Suprapubic skin (tissue), 4 donors: Measurements from ENCODE around the gene REEP3. TPM values are rescaled to one million over a fixed set of nuclear protein-coding genes. Genes with fewer than 3 reads are reported as not detected.
"Not testable (repeated sequence)": the region's sequence is repeated elsewhere in the genome, so short reads cannot be mapped to it uniquely, and the experiment has no call there.

Experiments
- DNase-seq, 2 donors: peaks; one replicate each; pipeline ENCODE4 v3.0.0-alpha.2; 2019; ENCODE audit warnings: low spot score in 2 of 2
- H3K27ac ChIP-seq: fragments of 200-600 bp; sonication (generic); one replicate; pipeline ENCODE4 v1.5.1; 2019
- H3K27me3 ChIP-seq: fragments of 200-600 bp; sonication (generic); one replicate; pipeline ENCODE4 v1.5.1; 2019
- H3K36me3 ChIP-seq: fragments of 200-600 bp; sonication (generic); one replicate; pipeline ENCODE4 v1.5.1; 2019
- H3K4me1 ChIP-seq: fragments of 200-600 bp; sonication (generic); one replicate; pipeline ENCODE4 v1.5.1; 2019
- H3K4me3 ChIP-seq: fragments of 200-600 bp; sonication (generic); one replicate; pipeline ENCODE4 v1.5.1; 2019; ENCODE audit warnings: mild to moderate bottlenecking
- H3K9me3 ChIP-seq: fragments of 200-600 bp; sonication (generic); one replicate; pipeline ENCODE4 v1.5.1; 2019
- EP300 ChIP-seq: sonication (generic); formaldehyde crosslinking; IDR thresholded peaks from one replicate; pipeline ENCODE4 v1.6.1; 2017; ENCODE audit warnings: antibody characterized with exemption
- POLR2A ChIP-seq, 2 donors: fragments of 450-650 bp; IDR thresholded peaks; one replicate each; pipeline ENCODE4 v1.6.1; 2017; ENCODE audit warnings: antibody characterized with exemption in 2 of 2, mild to moderate bottlenecking in 2 of 2, moderate library complexity in 2 of 2
- POLR2AphosphoS5 ChIP-seq, 3 donors: sonication (generic); formaldehyde crosslinking; IDR thresholded peaks; one replicate each; pipeline ENCODE4 v1.6.1; 2017; ENCODE audit warnings: antibody characterized with exemption in 3 of 3
- WGBS: methylation state at CpG from one replicate; pipeline ENCODE4 v1.1.5; 2018; 5-methylcytosine and 5-hydroxymethylcytosine counted together
- total RNA-seq, 4 donors: library from RNA; depleted of rRNA; stranded (reverse); fragments of >200 nt; gene quantifications; one replicate each; pipeline ENCODE4 v1.1.0, GENCODE V29; 2016
- TF ChIP-seq, protein P1 (sequence below), 2 donors: fragments of 200-600 bp in 1 of 2; fragments of 450-650 bp in 1 of 2; sonication (generic) in 1 of 2; IDR thresholded peaks; one replicate each; pipeline ENCODE4 v1.5.1; 2016 to 2019; ENCODE audit warnings: antibody characterized with exemption in 2 of 2, mild to moderate bottlenecking in 1 of 2, moderate library complexity in 1 of 2

The REEP3 gene
- total RNA-seq, 4 donors from 2014 or later: 29.0 to 79.2 (median 31.1) TPM

DNA sequence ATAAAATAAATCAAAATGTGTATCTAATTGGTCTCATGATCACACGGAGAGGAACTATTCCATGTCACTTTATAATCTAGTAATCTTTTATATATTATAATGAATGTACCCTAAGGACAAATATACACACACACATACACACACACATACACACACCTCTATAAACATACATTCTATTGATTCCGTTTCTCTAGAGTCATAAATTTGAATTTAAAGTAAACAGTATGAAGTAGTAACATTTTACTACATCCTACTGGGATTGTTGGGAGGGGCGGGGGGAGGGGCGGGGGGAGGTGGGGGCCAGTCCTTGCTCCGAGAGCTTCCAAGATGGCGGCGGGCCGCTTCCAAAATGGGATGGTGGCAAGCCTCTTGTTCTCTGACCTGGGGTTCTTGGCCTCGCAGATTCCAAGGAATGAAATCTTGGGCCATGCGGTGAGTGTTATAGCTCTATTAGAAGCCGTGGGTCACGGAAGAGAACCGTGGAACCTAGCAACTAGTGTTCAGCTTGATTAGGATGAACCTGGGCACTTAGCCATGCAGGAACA lies 143.2 kb downstream of the REEP3 start:
- WGBS: 95% methylated on average over 13 of the region's 13 CpGs

DNA sequence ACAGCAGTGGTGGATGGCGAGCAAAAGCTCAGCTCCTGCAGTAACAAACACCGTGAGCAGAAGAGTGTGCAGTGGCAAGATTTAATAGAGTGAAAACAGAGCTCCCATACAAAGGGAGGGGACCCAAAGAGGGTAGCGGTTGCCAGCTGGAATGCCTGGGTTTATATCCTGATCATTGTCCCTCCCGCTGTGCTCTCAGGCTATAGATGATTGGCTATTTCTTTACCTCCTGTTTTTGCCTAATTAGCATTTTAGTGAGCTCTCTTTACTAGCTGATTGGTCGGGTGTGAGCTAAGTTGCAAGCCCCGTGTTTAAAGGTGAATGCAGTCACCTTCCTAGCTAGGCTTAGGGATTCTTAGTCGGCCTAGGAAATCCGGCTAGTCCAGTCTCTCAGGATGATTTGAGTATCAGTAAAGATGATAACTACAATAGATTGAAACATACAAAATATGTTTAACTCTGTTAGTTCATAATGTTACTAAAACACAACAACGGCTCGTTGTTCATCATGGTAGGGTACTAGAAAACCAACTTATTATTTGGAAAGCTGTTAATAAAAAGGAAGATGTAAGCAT lies 143.9 kb downstream of the REEP3 start:
- not testable (repeated sequence) for DNase-seq, H3K27me3 ChIP-seq, H3K9me3 ChIP-seq, H3K36me3 ChIP-seq, H3K4me1 ChIP-seq, H3K27ac ChIP-seq, H3K4me3 ChIP-seq
- 90% methylated on average over 10 of the region's 10 CpGs for whole genome bisulfite sequencing

More for the DNA sequence above, 143.2 kb downstream of the REEP3 start:
- Histone ChIP-seq H3K36me3 (no peaks in the 10 kb centered on the region), H3K9me3 (no peaks in the 10 kb centered on the region), H3K4me3 (no peak overlapping the region), H3K27me3 (no peaks in the 10 kb centered on the region), H3K4me1 (no peaks in the 10 kb centered on the region), H3K27ac (no peak overlapping the region)
- TF ChIP-seq, protein P1, sequence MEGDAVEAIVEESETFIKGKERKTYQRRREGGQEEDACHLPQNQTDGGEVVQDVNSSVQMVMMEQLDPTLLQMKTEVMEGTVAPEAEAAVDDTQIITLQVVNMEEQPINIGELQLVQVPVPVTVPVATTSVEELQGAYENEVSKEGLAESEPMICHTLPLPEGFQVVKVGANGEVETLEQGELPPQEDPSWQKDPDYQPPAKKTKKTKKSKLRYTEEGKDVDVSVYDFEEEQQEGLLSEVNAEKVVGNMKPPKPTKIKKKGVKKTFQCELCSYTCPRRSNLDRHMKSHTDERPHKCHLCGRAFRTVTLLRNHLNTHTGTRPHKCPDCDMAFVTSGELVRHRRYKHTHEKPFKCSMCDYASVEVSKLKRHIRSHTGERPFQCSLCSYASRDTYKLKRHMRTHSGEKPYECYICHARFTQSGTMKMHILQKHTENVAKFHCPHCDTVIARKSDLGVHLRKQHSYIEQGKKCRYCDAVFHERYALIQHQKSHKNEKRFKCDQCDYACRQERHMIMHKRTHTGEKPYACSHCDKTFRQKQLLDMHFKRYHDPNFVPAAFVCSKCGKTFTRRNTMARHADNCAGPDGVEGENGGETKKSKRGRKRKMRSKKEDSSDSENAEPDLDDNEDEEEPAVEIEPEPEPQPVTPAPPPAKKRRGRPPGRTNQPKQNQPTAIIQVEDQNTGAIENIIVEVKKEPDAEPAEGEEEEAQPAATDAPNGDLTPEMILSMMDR (IDR thresholded peaks at IDR 0.05): no peak
- no peak for TF ChIP-seq EP300
- no peak for TF ChIP-seq POLR2A (IDR thresholded peaks at IDR 0.05)
- no peak for TF ChIP-seq POLR2AphosphoS5 (IDR thresholded peaks at IDR 0.05)
- no peak for DNase-seq

DNA sequence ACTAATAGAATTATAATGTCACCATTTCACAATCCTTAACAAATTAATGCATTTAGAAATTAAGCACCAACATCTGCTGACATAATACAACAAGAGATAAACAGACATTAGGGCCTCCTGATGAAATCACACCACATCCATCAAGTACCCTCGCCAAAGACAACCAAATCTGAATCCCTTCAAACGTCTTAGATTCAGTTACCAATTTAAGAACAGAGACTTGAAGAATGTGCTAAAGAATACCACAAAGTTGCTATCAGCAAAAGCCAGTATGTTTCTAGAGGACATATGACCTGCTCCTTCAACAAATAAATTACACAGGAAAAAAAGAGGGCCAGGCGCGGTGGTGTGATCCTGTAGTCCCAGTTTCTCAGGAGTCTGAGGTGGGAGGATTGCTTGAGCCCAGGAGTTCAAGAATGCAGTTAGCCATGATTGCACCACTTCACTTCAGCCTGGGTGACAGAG lies 144.5 kb downstream of the REEP3 start:
- TF ChIP-seq POLR2A (IDR thresholded peaks at IDR 0.05) (no peak), POLR2AphosphoS5 (IDR thresholded peaks at IDR 0.05) (no peak)
- TF ChIP-seq, protein P1 (IDR thresholded peaks at IDR 0.05): no peak
- H3K27ac ChIP-seq: no peak overlapping the region
- DNase-seq: no peak
- peaks cover 3% of the 10 kb centered on the region for H3K4me1 ChIP-seq
- 80% methylated on average over 4 of the region's 4 CpGs for WGBS
- H3K4me3 ChIP-seq: no peak overlapping the region
- H3K9me3 ChIP-seq: no peaks in the 10 kb centered on the region
- no peaks in the 10 kb centered on the region for H3K36me3 ChIP-seq
- no peaks in the 10 kb centered on the region for H3K27me3 ChIP-seq

DNA sequence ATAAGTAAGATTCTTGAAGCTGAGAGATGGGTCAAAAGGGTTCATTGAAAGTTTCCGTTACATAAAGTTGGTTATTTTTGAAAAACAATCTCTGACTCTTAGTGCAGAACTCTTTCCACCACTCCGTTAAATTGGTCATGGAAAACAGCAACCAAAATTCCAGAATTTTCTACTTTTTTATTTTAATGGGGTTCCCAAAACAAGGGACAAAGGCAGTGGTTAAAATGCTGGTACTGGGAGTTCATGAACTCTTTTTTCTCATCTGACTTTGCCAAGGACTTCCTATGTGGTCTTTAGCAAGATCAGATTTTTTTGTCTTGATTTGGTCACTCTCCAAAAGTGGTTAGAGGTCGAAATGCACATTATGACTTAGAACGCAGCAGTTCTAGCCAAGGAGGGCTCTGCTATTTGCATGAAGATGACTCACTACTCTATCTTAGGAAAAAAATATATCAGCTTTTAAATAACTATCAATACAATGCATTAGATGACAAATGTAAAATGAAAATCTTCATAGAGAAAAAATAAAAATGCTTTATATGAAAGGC lies 145.7 kb downstream of the REEP3 start:
- no peak for DNase-seq
- 41% methylated on average over 4 of the region's 4 CpGs for WGBS
- no peak overlapping the region for H3K4me3 ChIP-seq
- peaks cover 14% of the 10 kb centered on the region for H3K4me1 ChIP-seq
- no peaks in the 10 kb centered on the region for H3K36me3 ChIP-seq
- no peak overlapping the region for H3K27ac ChIP-seq
- no peaks in the 10 kb centered on the region for H3K27me3 ChIP-seq
- TF ChIP-seq POLR2AphosphoS5 (IDR thresholded peaks at IDR 0.05): no peak
- no peaks in the 10 kb centered on the region for H3K9me3 ChIP-seq

DNA sequence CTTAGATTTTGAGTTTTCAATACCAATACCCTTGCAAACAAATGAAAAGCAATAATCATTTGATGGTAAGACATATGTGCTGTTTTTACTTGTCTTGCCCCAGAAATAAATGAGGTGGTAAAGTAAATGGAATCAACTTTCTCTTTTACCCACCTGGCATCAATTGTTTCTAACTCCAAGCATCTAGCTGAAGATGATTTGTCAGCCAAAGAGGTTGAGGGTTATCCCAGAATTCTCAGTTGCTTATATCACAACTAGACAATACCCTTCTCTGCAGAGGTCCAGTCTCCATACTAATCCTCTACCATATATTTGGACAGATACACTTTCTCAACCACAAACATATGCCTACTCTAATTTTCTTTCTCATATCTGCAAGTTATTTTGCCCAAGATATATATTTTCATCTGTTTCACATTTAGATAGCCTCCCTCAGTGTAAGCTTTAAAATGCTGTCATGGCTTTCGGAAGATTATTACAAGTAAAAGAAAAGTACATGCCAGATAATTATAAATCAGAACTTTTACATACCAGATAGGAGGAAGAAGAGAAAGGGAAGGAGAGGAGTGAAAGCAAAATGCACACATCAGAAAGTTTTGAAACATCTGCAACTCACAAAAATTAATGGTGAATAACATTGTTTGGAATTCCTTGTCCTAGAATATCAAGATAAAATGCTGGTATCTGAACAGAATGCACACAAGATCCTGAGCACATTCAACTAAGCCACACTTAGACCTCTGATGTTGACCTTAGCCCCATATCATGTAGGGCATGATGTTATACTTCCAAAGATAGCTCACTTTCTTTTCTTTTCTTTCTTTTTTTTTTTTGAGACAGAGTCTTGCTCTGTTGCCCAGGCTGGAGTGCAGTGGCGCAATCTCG lies 146.6 kb downstream of the REEP3 start:
- TF ChIP-seq POLR2AphosphoS5 (IDR thresholded peaks at IDR 0.05) (no peak), POLR2A (IDR thresholded peaks at IDR 0.05) (no peak), EP300 (no peak)
- TF ChIP-seq, protein P1 (IDR thresholded peaks at IDR 0.05): no peak
- DNase-seq: no peak
- H3K36me3 ChIP-seq: no peaks in the 10 kb centered on the region
- 95% methylated on average over 3 of the region's 3 CpGs for WGBS
- peaks cover 23% of the 10 kb centered on the region for H3K4me1 ChIP-seq
- no peaks in the 10 kb centered on the region for H3K9me3 ChIP-seq
- no peaks in the 10 kb centered on the region for H3K27me3 ChIP-seq
- no peak overlapping the region for H3K27ac ChIP-seq
- no peak overlapping the region for H3K4me3 ChIP-seq
